Neuronal stem cell (in vitro differentiated cells): Measurements from ENCODE around the gene MROH8.

Source experiments
- DNase-seq: peaks from one replicate; pipeline ENCODE4 v3.0.0-alpha.2; 2013; ENCODE audit warnings: low spot score
- H2AFZ ChIP-seq: one replicate; pipeline ENCODE4 v1.6.1; 2013; ENCODE audit warnings: mild to moderate bottlenecking, low read length, inconsistent platforms
- H2AK5ac ChIP-seq: 2 replicates; pipeline ENCODE4 v1.6.1; 2013; ENCODE audit warnings: low read depth, mild to moderate bottlenecking, inconsistent platforms, low read length, moderate library complexity, mixed read lengths
- H2BK120ac ChIP-seq: 2 replicates; pipeline ENCODE4 v1.6.1; 2013; ENCODE audit warnings: low read depth, mild to moderate bottlenecking, inconsistent platforms, low read length, moderate library complexity, mixed read lengths
- H2BK12ac ChIP-seq: one replicate; pipeline ENCODE4 v1.6.1; 2013; ENCODE audit warnings: low read length, inconsistent platforms
- H2BK15ac ChIP-seq: 2 replicates; pipeline ENCODE4 v1.6.1; 2013; ENCODE audit warnings: mild to moderate bottlenecking, low read length, inconsistent platforms, mixed read lengths
- H2BK5ac ChIP-seq: one replicate; pipeline ENCODE4 v1.6.1; 2013; ENCODE audit warnings: inconsistent platforms, mild to moderate bottlenecking, low read length, moderate library complexity
- H3K14ac ChIP-seq: one replicate; pipeline ENCODE4 v1.6.1; 2013; ENCODE audit warnings: low read length, inconsistent platforms
- H3K18ac ChIP-seq: 2 replicates; pipeline ENCODE4 v1.6.1; 2013; ENCODE audit warnings: low read length, inconsistent platforms
- H3K23ac ChIP-seq: 2 replicates; pipeline ENCODE4 v1.6.1; 2013; ENCODE audit warnings: low read depth, mild to moderate bottlenecking, mixed read lengths, low read length, inconsistent platforms; ENCODE audit not compliant: poor library complexity
- H3K27ac ChIP-seq: replicated peaks from 3 replicates; pipeline ENCODE4 v1.5.1; 2013; ENCODE audit warnings: low read length, inconsistent platforms
- H3K27me3 ChIP-seq, 3 experiments: 2 replicates each; pipeline ENCODE4 v1.6.1; 2013; ENCODE audit warnings: low read length in 3 of 3, mild to moderate bottlenecking in 2 of 3, inconsistent platforms in 1 of 3, low read depth in 1 of 3, mixed read lengths in 1 of 3, moderate library complexity in 1 of 3; ENCODE audit not compliant: control insufficient read depth in 3 of 3, insufficient read depth in 3 of 3
- H3K36me3 ChIP-seq, 2 donors: replicated peaks in 1 of 2; 2 replicates each; pipeline ENCODE4 v1.6.1; 2013; ENCODE audit warnings: low read length in 2 of 2; ENCODE audit not compliant: control insufficient read depth in 2 of 2, insufficient read depth in 2 of 2
- H3K4ac ChIP-seq: 2 replicates; pipeline ENCODE4 v1.6.1; 2013; ENCODE audit warnings: inconsistent platforms, mild to moderate bottlenecking, low read length, moderate library complexity
- H3K4me1 ChIP-seq, 2 donors: 1 replicate in 1 of 2; 2 replicates in 1 of 2; pipeline ENCODE4 v1.6.1; 2013; ENCODE audit warnings: low read length in 2 of 2, low read depth in 1 of 2; ENCODE audit not compliant: control insufficient read depth in 2 of 2, insufficient read depth in 1 of 2
- H3K4me2 ChIP-seq: one replicate; pipeline ENCODE4 v1.6.1; 2013; ENCODE audit warnings: mild to moderate bottlenecking, low read length, inconsistent platforms; ENCODE audit not compliant: insufficient read depth, poor library complexity, severe bottlenecking
- H3K4me3 ChIP-seq, 2 donors: 2 replicates each; pipeline ENCODE4 v1.5.1; 2013; ENCODE audit warnings: low read length in 2 of 2, mild to moderate bottlenecking in 2 of 2, inconsistent platforms in 1 of 2, moderate library complexity in 1 of 2
- H3K79me1 ChIP-seq: one replicate; pipeline ENCODE4 v1.6.1; 2013; ENCODE audit warnings: low read depth, mild to moderate bottlenecking, inconsistent platforms, low read length, moderate library complexity
- H3K9ac ChIP-seq: one replicate; pipeline ENCODE4 v1.6.1; 2013; ENCODE audit warnings: mild to moderate bottlenecking, low read depth, low read length, inconsistent platforms; ENCODE audit not compliant: poor library complexity
- H3K9me3 ChIP-seq, 2 donors: replicated peaks in 1 of 2; 2 replicates each; pipeline versions ENCODE3 to v1.6.1; 2013; ENCODE audit warnings: low read length in 2 of 2, mild to moderate bottlenecking in 2 of 2, inconsistent platforms in 1 of 2, low read depth in 1 of 2, mixed read lengths in 1 of 2, moderate library complexity in 1 of 2; ENCODE audit not compliant: control insufficient read depth in 2 of 2, insufficient read depth in 1 of 2
- H4K8ac ChIP-seq: one replicate; pipeline ENCODE4 v1.6.1; 2013; ENCODE audit warnings: low read depth, mild to moderate bottlenecking, inconsistent platforms, low read length, moderate library complexity
- H4K91ac ChIP-seq: one replicate; pipeline ENCODE4 v1.6.1; 2013; ENCODE audit warnings: low read length, low read depth, mild to moderate bottlenecking, inconsistent platforms; ENCODE audit not compliant: poor library complexity
- WGBS, 2 donors: extraction: QIAGEN DNeasy Blood & Tissue Kit; methylation state at CpG; one replicate each; pipeline ENCODE4 v1.1.7; 2013; ENCODE audit warnings: missing lambda C conversion rate in 2 of 2, mixed read lengths in 1 of 2; ENCODE audit not compliant: insufficient read length in 2 of 2, insufficient replicate concordance in 1 of 2; ENCODE audit errors: extremely low coverage in 2 of 2; 5-methylcytosine and 5-hydroxymethylcytosine counted together

MROH8 gene

DNA sequence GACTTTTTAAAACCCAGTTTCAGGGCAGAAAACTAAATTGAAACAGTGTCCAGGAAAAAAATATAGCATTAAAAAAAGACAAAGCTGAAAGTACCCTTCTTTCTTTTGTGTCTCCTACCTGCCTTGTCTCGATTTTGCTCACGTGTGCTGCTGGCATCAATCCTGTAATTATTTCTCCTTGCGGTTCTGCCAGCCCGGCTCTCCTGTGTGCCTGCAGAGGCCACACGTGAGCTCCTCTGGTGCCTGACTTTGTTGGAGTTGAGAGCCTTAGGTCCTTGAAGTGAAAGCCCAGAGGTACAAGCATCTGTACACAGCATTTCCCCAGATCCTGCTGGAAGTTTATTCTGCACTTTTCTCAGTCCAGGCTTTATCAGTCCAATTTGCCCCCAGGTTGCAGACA is 45.8 kb upstream of the MROH8 start:
- no CpG with 5 or more reads among the region's 5 CpGs for WGBS, 2 donors
- no peak overlapping the region for H4K8ac ChIP-seq
- H2BK15ac ChIP-seq = no peak overlapping the region
- H3K27ac ChIP-seq = no peak overlapping the region
- no peak overlapping the region for H2AK5ac ChIP-seq
- H3K27me3 ChIP-seq = no peaks in the 10 kb centered on the region
- H3K79me1 ChIP-seq = peaks cover 2% of the 10 kb centered on the region
- H3K4ac ChIP-seq = no peak overlapping the region
- H3K4me3 ChIP-seq = no peak overlapping the region
- H2BK5ac ChIP-seq = no peak overlapping the region
- no peak overlapping the region for H2BK120ac ChIP-seq
- no peak overlapping the region for H2AFZ ChIP-seq
- H3K36me3 ChIP-seq = peaks cover 36 to 87% of the 10 kb centered on the region in 2 donors
- no peak overlapping the region for H4K91ac ChIP-seq
- no peak overlapping the region for H3K14ac ChIP-seq
- no peak overlapping the region for H3K23ac ChIP-seq
- H3K18ac ChIP-seq = no peak overlapping the region
- H2BK12ac ChIP-seq = no peak overlapping the region
- H3K4me2 ChIP-seq = no peak overlapping the region
- H3K9ac ChIP-seq = no peak overlapping the region
- no peaks in the 10 kb centered on the region for H3K9me3 ChIP-seq
- H3K4me1 ChIP-seq = peaks cover 31 to 33% of the 10 kb centered on the region in 2 donors
- DNase-seq = no peak

DNA sequence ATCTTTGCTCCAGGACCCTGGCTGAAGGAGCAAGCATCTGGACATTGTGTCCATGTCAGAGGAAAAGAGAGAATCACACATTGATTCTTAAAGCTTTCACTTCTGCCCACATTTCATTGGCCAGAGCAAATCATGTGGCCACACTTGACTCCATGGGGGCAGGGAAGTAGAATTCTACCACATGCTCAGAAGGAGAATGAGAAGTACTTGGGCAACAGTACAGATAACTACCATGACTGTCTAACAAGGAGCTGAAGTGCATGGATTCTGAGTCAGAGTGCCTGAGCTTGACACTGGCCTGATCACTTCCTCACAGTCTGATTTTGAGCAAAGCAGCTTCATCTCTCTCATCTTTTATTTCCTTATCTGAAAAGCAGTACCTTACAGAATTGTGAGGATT is 43.7 kb upstream of the MROH8 start:
- Histone ChIP-seq H2BK12ac (no peak overlapping the region), H3K4me3 (no peak overlapping the region), H3K23ac (no peak overlapping the region), H2BK15ac (no peak overlapping the region), H3K18ac (no peak overlapping the region), H2AK5ac (no peak overlapping the region), H2BK120ac (no peak overlapping the region), H2BK5ac (no peak overlapping the region), H2AFZ (no peak overlapping the region), H4K8ac (no peak overlapping the region), H4K91ac (no peak overlapping the region), H3K79me1 (peaks cover 2% of the 10 kb centered on the region), H3K4me2 (no peak overlapping the region), H3K4me1 (peaks cover 18 to 21% of the 10 kb centered on the region in 2 donors), H3K14ac (no peak overlapping the region), H3K36me3 (peaks cover 33 to 83% of the 10 kb centered on the region in 2 donors), H3K4ac (no peak overlapping the region), H3K9me3 (no peaks in the 10 kb centered on the region), H3K27ac (no peak overlapping the region), H3K27me3 (no peaks in the 10 kb centered on the region), H3K9ac (no peak overlapping the region)
- DNase-seq = no peak

DNA sequence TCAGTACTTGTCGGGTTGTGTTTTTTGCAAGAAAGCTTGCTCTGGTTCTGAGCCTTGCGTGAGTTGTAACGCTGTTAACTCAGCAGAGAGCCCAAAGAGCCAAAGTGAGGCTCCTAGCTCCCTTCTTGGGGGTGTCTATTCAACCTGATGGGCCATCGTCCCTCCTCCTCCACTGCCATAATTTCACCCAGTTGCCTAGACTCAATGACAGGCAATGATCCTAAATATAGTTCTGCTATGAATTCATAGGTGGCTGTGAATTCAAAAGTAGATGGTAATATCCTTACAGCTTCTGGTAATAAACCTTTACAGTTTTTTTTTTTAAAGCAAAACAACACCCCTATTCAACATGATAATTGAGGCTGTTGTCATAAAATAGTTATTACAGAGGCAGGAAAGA is 42.7 kb upstream of the MROH8 start:
- peaks cover 29 to 82% of the 10 kb centered on the region in 2 donors for H3K36me3 ChIP-seq
- H4K91ac ChIP-seq = no peak overlapping the region
- H3K4me1 ChIP-seq = peaks cover 12 to 21% of the 10 kb centered on the region in 2 donors

DNA sequence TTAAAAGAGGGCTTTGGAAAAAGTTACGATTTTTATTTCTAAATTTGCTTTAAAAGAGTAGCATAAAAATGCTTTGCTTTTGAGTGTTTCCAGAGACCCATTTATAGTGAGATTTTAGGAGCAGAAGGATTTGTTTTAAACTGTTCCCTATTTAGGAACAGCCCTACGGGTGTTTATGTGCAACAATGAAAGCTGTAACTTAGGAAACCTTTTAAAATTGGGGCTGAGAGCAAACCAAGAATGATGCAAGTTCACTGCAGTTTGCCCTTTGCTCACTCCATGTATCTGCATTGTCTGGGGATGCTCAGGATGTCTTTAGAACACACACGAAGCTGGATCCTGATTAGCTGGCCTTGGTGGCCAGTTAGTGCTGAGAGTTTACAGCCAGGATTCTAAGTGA is 41.4 kb upstream of the MROH8 start:
- no CpG with 5 or more reads among the region's 3 CpGs for WGBS, 2 donors
- H2BK15ac ChIP-seq = no peak overlapping the region
- no peak overlapping the region for H2BK12ac ChIP-seq
- no peak for DNase-seq
- peaks cover 2% of the 10 kb centered on the region for H3K79me1 ChIP-seq
- no peak overlapping the region for H2AK5ac ChIP-seq
- no peaks in the 10 kb centered on the region for H3K27me3 ChIP-seq
- H4K91ac ChIP-seq = no peak overlapping the region
- H3K4me2 ChIP-seq = no peak overlapping the region
- no peak overlapping the region for H3K27ac ChIP-seq
- no peak overlapping the region for H2AFZ ChIP-seq
- H2BK5ac ChIP-seq = no peak overlapping the region
- H3K4me3 ChIP-seq = no peak overlapping the region
- H3K23ac ChIP-seq = no peak overlapping the region
- no peak overlapping the region for H3K9ac ChIP-seq
- H3K18ac ChIP-seq = no peak overlapping the region
- H3K4me1 ChIP-seq = peaks cover 10 to 21% of the 10 kb centered on the region in 2 donors
- H2BK120ac ChIP-seq = no peak overlapping the region
- no peak overlapping the region for H4K8ac ChIP-seq
- H3K36me3 ChIP-seq = peaks cover 21 to 80% of the 10 kb centered on the region in 2 donors
- H3K9me3 ChIP-seq = no peaks in the 10 kb centered on the region
- no peak overlapping the region for H3K14ac ChIP-seq
- no peak overlapping the region for H3K4ac ChIP-seq

More for the DNA sequence above, 42.7 kb upstream of the MROH8 start:
- Histone ChIP-seq H3K14ac (no peak overlapping the region), H3K4ac (no peak overlapping the region), H2BK5ac (no peak overlapping the region), H2BK120ac (no peak overlapping the region), H3K27me3 (no peaks in the 10 kb centered on the region), H3K23ac (no peak overlapping the region), H4K8ac (no peak overlapping the region), H3K18ac (no peak overlapping the region), H2BK12ac (no peak overlapping the region), H3K4me3 (no peak overlapping the region), H2AFZ (no peak overlapping the region), H3K9me3 (no peaks in the 10 kb centered on the region), H3K9ac (no peak overlapping the region), H2AK5ac (no peak overlapping the region), H3K79me1 (peaks cover 2% of the 10 kb centered on the region), H3K27ac (no peak overlapping the region), H3K4me2 (no peak overlapping the region), H2BK15ac (no peak overlapping the region)
- no peak for DNase-seq
- no CpG with 5 or more reads among the region's 4 CpGs for WGBS, 2 donors
